NCI-H1092 (cell line): ENCODE results near the gene RFXAP.
A peak's percentile ranks its signal among the peaks of the same experiment; 100 is the strongest.
"Not testable (repeated sequence)": the region's sequence is repeated elsewhere in the genome, so short reads cannot be mapped to it uniquely, and the experiment has no call there.

ENCODE experiments used
- DNase-seq: peaks from one replicate; lab custom pipeline; 2025; lab: John Stamatoyannopoulos, UW

Gene RFXAP

GRCh38 chr13:36818804-36819738 lies at the start of gene RFXAP:
RFXAP (plus strand) TSS chr13:36819222; CDS start chr13:36819358, 136 bp downstream.
- peak; percentile 83 for DNase-seq

GRCh38 chr13:36769545-36769944 lies 49.5 kb upstream of the RFXAP start:
- DNase-seq = no peak

GRCh38 chr13:36770741-36771140 lies 48.3 kb upstream of the RFXAP start:
- DNase-seq = no peak

- DNase-seq = no peak
Observed at GRCh38 chr13:36772853-36773252, 46.2 kb upstream of the RFXAP start.

- DNase-seq = no peak
Observed at GRCh38 chr13:36774931-36775330, 44.1 kb upstream of the RFXAP start.

- no peak for DNase-seq
Observed at GRCh38 chr13:36776175-36776574, 42.8 kb upstream of the RFXAP start.

- DNase-seq = no peak
Observed at GRCh38 chr13:36778083-36778671, 40.8 kb upstream of the RFXAP start.

GRCh38 chr13:36783890-36784289 lies 35.1 kb upstream of the RFXAP start:
- DNase-seq = no peak

- DNase-seq = not testable (repeated sequence)
Observed at GRCh38 chr13:36786175-36786574, 32.8 kb upstream of the RFXAP start.

GRCh38 chr13:36787181-36787580 lies 31.8 kb upstream of the RFXAP start:
- no peak for DNase-seq

GRCh38 chr13:36788276-36788675 lies 30.7 kb upstream of the RFXAP start:
- DNase-seq = no peak

- DNase-seq = no peak
Observed at GRCh38 chr13:36789061-36789460, 30.0 kb upstream of the RFXAP start.

GRCh38 chr13:36789730-36790129 lies 29.3 kb upstream of the RFXAP start:
- DNase-seq = no peak

GRCh38 chr13:36794706-36795105 lies 24.3 kb upstream of the RFXAP start:
- DNase-seq = no peak

- DNase-seq = no peak
Observed at GRCh38 chr13:36795463-36795862, 23.6 kb upstream of the RFXAP start.

GRCh38 chr13:36796052-36796451 lies 23.0 kb upstream of the RFXAP start:
- DNase-seq = no peak

- DNase-seq = no peak
Observed at GRCh38 chr13:36801035-36801434, 18.0 kb upstream of the RFXAP start.

- DNase-seq = no peak
Observed at GRCh38 chr13:36804588-36804987, 14.4 kb upstream of the RFXAP start.

GRCh38 chr13:36806102-36806501 lies 12.9 kb upstream of the RFXAP start:
- no peak for DNase-seq

- no peak for DNase-seq
Observed at GRCh38 chr13:36807616-36808015, 11.4 kb upstream of the RFXAP start.

- DNase-seq = no peak
Observed at GRCh38 chr13:36813225-36813624, 5.8 kb upstream of the RFXAP start.

GRCh38 chr13:36814465-36814864 lies 4.6 kb upstream of the RFXAP start:
- no peak for DNase-seq

GRCh38 chr13:36815062-36815461 lies 4.0 kb upstream of the RFXAP start:
- no peak for DNase-seq
